ENCODE measurements around the gene TUBD1. TPM values are rescaled to one million over a fixed set of nuclear protein-coding genes. Genes with fewer than 3 reads are reported as not detected.
"Not testable (repeated sequence)": the region's sequence is repeated elsewhere in the genome, so short reads cannot be mapped to it uniquely, and the experiment has no call there.

TUBD1 gene
- total RNA-seq, 4 donors from 2014 or later: 3.6 to 17.1 (median 10.0) TPM

GRCh38 chr17:59853168-59853918 lies 39.4 kb downstream of the TUBD1 start:
- Histone ChIP-seq H3K27me3 (no peaks in the 10 kb centered on the region), H3K4me3 (no peak overlapping the region), H3K27ac (peak overlapping the region in 3 of 4 donors; percentile 75 to 86 (median 77)), H3K4me1 (peaks cover 0 to 30% (median 26%) of the 10 kb centered on the region in 3 donors), H3K36me3 (no peaks in the 10 kb centered on the region), H3K9me3 (no peaks in the 10 kb centered on the region)
- no peak for TF ChIP-seq POLR2A (IDR thresholded peaks at IDR 0.05)
- TF ChIP-seq EP300 (IDR thresholded peaks at IDR 0.05): no peak
- peak; percentile 72 for TF ChIP-seq POLR2AphosphoS5 (IDR thresholded peaks at IDR 0.05)
- TF ChIP-seq, protein P1, sequence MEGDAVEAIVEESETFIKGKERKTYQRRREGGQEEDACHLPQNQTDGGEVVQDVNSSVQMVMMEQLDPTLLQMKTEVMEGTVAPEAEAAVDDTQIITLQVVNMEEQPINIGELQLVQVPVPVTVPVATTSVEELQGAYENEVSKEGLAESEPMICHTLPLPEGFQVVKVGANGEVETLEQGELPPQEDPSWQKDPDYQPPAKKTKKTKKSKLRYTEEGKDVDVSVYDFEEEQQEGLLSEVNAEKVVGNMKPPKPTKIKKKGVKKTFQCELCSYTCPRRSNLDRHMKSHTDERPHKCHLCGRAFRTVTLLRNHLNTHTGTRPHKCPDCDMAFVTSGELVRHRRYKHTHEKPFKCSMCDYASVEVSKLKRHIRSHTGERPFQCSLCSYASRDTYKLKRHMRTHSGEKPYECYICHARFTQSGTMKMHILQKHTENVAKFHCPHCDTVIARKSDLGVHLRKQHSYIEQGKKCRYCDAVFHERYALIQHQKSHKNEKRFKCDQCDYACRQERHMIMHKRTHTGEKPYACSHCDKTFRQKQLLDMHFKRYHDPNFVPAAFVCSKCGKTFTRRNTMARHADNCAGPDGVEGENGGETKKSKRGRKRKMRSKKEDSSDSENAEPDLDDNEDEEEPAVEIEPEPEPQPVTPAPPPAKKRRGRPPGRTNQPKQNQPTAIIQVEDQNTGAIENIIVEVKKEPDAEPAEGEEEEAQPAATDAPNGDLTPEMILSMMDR (IDR thresholded peaks at IDR 0.05): peak in 2 of 4 experiments; percentile 33 to 37
- 59 to 74% methylated on average over 10 of the region's 14 CpGs for WGBS, 2 donors (ENCODE audit: low coverage in 1 of 2)
- ATAC-seq: peak; percentile 27

DNA sequence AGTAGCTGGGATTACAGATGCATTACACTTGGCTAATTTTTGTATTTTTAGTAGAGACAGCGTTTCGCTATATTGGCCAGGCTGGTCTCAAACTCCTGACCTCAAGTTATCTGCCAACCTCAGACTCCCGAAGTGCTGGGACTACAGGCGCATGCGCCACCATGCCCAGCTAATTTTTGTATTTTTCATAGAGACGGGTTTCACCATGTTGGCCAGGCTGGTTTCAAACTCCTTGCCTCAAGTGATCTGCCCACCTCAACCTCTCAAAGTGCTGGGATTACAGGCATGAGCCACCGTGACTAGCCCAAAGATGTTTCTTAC lies 39.9 kb downstream of the TUBD1 start:
- H3K36me3 ChIP-seq, H3K4me3 ChIP-seq, ATAC-seq, H3K9me3 ChIP-seq, H3K27me3 ChIP-seq: not testable (repeated sequence)
- 95 to 100% methylated on average over 6 to 7 of the region's 7 CpGs for WGBS, 2 donors (ENCODE audit: low coverage in 1 of 2)
- Histone ChIP-seq H3K27ac (peak overlapping the region in 3 of 4 donors; percentile 75 to 86 (median 77)), H3K4me1 (peaks cover 0 to 36% (median 26%) of the 10 kb centered on the region in 3 donors)

GRCh38 chr17:59851439-59852375 lies 41.0 kb downstream of the TUBD1 start:
- TF ChIP-seq POLR2AphosphoS5 (IDR thresholded peaks at IDR 0.05): peak; percentile 68
- TF ChIP-seq, protein P1 (IDR thresholded peaks at IDR 0.05): no peak
- Histone ChIP-seq H3K27me3 (no peaks in the 10 kb centered on the region), H3K4me3 (no peak overlapping the region), H3K9me3 (no peaks in the 10 kb centered on the region), H3K36me3 (no peaks in the 10 kb centered on the region), H3K4me1 (peaks cover 0 to 47% (median 33%) of the 10 kb centered on the region in 3 donors), H3K27ac (peak overlapping the region; percentile 41 to 86 (median 76))
- ATAC-seq: peak; percentile 59
- 49 to 51% methylated on average over 4 to 12 of the region's 14 CpGs for WGBS, 2 donors (ENCODE audit: low coverage in 1 of 2)

- not testable (repeated sequence) for H3K4me3 ChIP-seq, H3K27ac ChIP-seq, H3K9me3 ChIP-seq, ATAC-seq, H3K36me3 ChIP-seq, H3K27me3 ChIP-seq
- WGBS, 2 donors (ENCODE audit: low coverage in 1 of 2): 60 to 90% methylated on average over 1 to 11 of the region's 15 CpGs
- H3K4me1 ChIP-seq: peaks cover 4 to 61% (median 42%) of the 10 kb centered on the region in 3 donors
These were observed 42.4 kb downstream of the TUBD1 start for GRCh38 chr17:59850311-59850710.

- Histone ChIP-seq H3K27me3 (no peaks in the 10 kb centered on the region), H3K9me3 (no peaks in the 10 kb centered on the region), H3K4me3 (no peak overlapping the region), H3K36me3 (no peaks in the 10 kb centered on the region), H3K4me1 (peaks cover 4 to 74% (median 41%) of the 10 kb centered on the region in 3 donors), H3K27ac (peak overlapping the region in 2 of 4 donors; percentile 42 to 94)
- ATAC-seq: peak; percentile 44
- 82 to 83% methylated on average over 4 to 7 of the region's 7 CpGs for WGBS, 2 donors (ENCODE audit: low coverage in 1 of 2)
- no peak for TF ChIP-seq POLR2A (IDR thresholded peaks at IDR 0.05)
- TF ChIP-seq POLR2AphosphoS5 (IDR thresholded peaks at IDR 0.05): no peak
- TF ChIP-seq, protein P1 (IDR thresholded peaks at IDR 0.05): no peak
- TF ChIP-seq EP300 (IDR thresholded peaks at IDR 0.05): no peak
These were observed 44.0 kb downstream of the TUBD1 start for GRCh38 chr17:59848778-59849177.

Measured in gastroesophageal sphincter (tissue), 4 donors.